IMR-90 (cell line): Measurements from ENCODE around the gene MOB3B. TPM values are rescaled to one million over a fixed set of nuclear protein-coding genes. Genes with fewer than 3 reads are reported as not detected.

Experiments used
- ATAC-seq: fragments of 200-7000 bp; cut with Tn5 transposase; 2 replicates; pipeline ENCODE4 v1.9.1; 2020; ENCODE audit warnings: low read depth, mild to moderate bottlenecking, moderate library complexity
- BruUV-seq: library from RNA; stranded (reverse); fragments of 400-500 nt; replicated peaks from 2 replicates; lab custom pipeline; 2021; lab: Mats Ljungman, UMichigan
- CTCF ChIA-PET: fragments of 300-600 bp; formaldehyde crosslinking; extraction: SDS; loops from one replicate; lab custom pipeline; 2021; ENCODE audit warnings: antibody characterized with exemption; lab: Yijun Ruan, JAX
- POLR2A ChIA-PET: fragments of 300-600 bp; sonication (Branson Sonifier 250); formaldehyde crosslinking; loops from one replicate; lab custom pipeline; 2022; ENCODE audit warnings: antibody characterized with exemption; ENCODE audit not compliant: unreplicated experiment; lab: Charles Lee
- DNase-seq: peaks from one replicate; pipeline ENCODE4 v3.0.0; 2013
- H2AFZ ChIP-seq: replicated peaks from 2 replicates; pipeline ENCODE3; 2013; ENCODE audit warnings: low read length, mild to moderate bottlenecking; ENCODE audit not compliant: poor library complexity
- H2AK5ac ChIP-seq: 2 replicates; pipeline ENCODE4 v1.6.1; 2013; ENCODE audit warnings: low read depth, low read length, inconsistent platforms
- H2AK9ac ChIP-seq: replicated peaks from 2 replicates; pipeline ENCODE3; 2013; ENCODE audit warnings: mild to moderate bottlenecking, low read depth, low read length, moderate library complexity; ENCODE audit not compliant: poor library complexity
- H2BK120ac ChIP-seq: 2 replicates; pipeline ENCODE4 v1.6.1; 2013; ENCODE audit warnings: low read depth, low read length, inconsistent platforms
- H2BK15ac ChIP-seq: 3 replicates; pipeline ENCODE4 v1.6.1; 2013; ENCODE audit warnings: low read depth, low read length, inconsistent platforms
- H2BK20ac ChIP-seq: 2 replicates; pipeline ENCODE4 v1.6.1; 2013; ENCODE audit warnings: low read depth, mild to moderate bottlenecking, inconsistent platforms, low read length, moderate library complexity
- H2BK5ac ChIP-seq: 2 replicates; pipeline ENCODE4 v1.6.1; 2013; ENCODE audit warnings: mild to moderate bottlenecking, low read depth, low read length, inconsistent platforms; ENCODE audit not compliant: poor library complexity, severe bottlenecking
- H3K14ac ChIP-seq: replicated peaks from 2 replicates; pipeline ENCODE4 v1.6.1; 2013; ENCODE audit warnings: low read depth, low read length, inconsistent platforms
- H3K18ac ChIP-seq: 2 replicates; pipeline ENCODE4 v1.6.1; 2013; ENCODE audit warnings: low read depth, low read length, control low read depth
- H3K23ac ChIP-seq: 2 replicates; pipeline ENCODE4 v1.6.1; 2013; ENCODE audit warnings: low read depth, low read length, inconsistent platforms
- H3K27ac ChIP-seq: 2 replicates; pipeline ENCODE4 v1.5.1; 2013; ENCODE audit warnings: mild to moderate bottlenecking, control low read depth, low read length; ENCODE audit not compliant: insufficient read depth
- H3K27me3 ChIP-seq: 2 replicates; pipeline ENCODE4 v1.6.1; 2013; ENCODE audit warnings: low read length; ENCODE audit not compliant: control insufficient read depth, insufficient read depth
- H3K36me3 ChIP-seq: 2 replicates; pipeline ENCODE4 v1.6.1; 2013; ENCODE audit warnings: low read length, mixed read lengths; ENCODE audit not compliant: control insufficient read depth, insufficient read depth
- H3K4ac ChIP-seq: 2 replicates; pipeline ENCODE4 v1.6.1; 2013; ENCODE audit warnings: low read depth, low read length, inconsistent platforms
- H3K4me1 ChIP-seq: 2 replicates; pipeline ENCODE4 v1.6.1; 2013; ENCODE audit warnings: low read length, mixed read lengths; ENCODE audit not compliant: control insufficient read depth, insufficient read depth
- H3K4me2 ChIP-seq: 2 replicates; pipeline ENCODE4 v1.6.1; 2013; ENCODE audit warnings: low read depth, mild to moderate bottlenecking, control low read depth, low read length, moderate library complexity
- H3K4me3 ChIP-seq: 2 replicates; pipeline ENCODE4 v1.5.1; 2013; ENCODE audit warnings: low read depth, mild to moderate bottlenecking, control low read depth, low read length, moderate library complexity; ENCODE audit not compliant: insufficient read depth
- H3K56ac ChIP-seq: 2 replicates; pipeline ENCODE4 v1.6.1; 2013; ENCODE audit warnings: low read length, inconsistent platforms; ENCODE audit not compliant: insufficient read depth; ENCODE audit errors: extremely low read depth
- H3K79me1 ChIP-seq, 2 experiments: 2 replicates each; pipeline ENCODE4 v1.6.1; 2013; ENCODE audit warnings: low read length in 2 of 2, inconsistent platforms in 1 of 2, low read depth in 1 of 2
- H3K9ac ChIP-seq: 2 replicates; pipeline ENCODE4 v1.6.1; 2013; ENCODE audit warnings: low read depth, low read length, control low read depth
- H3K9me1 ChIP-seq: 2 replicates; pipeline ENCODE4 v1.6.1; 2013; ENCODE audit warnings: low read length, inconsistent platforms; ENCODE audit not compliant: insufficient read depth
- H3K9me3 ChIP-seq: 2 replicates; pipeline ENCODE4 v1.6.1; 2013; ENCODE audit warnings: low read length; ENCODE audit not compliant: control insufficient read depth, insufficient read depth
- H4K20me1 ChIP-seq: 2 replicates; pipeline ENCODE4 v1.6.1; 2013; ENCODE audit warnings: low read length, inconsistent platforms; ENCODE audit not compliant: insufficient read depth
- H4K5ac ChIP-seq: 2 replicates; pipeline ENCODE4 v1.6.1; 2013; ENCODE audit warnings: mild to moderate bottlenecking, low read depth, low read length, control low read depth
- H4K8ac ChIP-seq, 2 experiments: 2 replicates each; pipeline ENCODE4 v1.6.1; 2013; ENCODE audit warnings: low read depth in 2 of 2, low read length in 2 of 2, control low read depth in 1 of 2, inconsistent platforms in 1 of 2
- H4K91ac ChIP-seq: 2 replicates; pipeline ENCODE4 v1.6.1; 2013; ENCODE audit warnings: low read depth, low read length, inconsistent platforms; ENCODE audit not compliant: insufficient read depth
- BHLHE40 ChIP-seq: fragments of 150-350 bp; IDR thresholded peaks from 2 replicates; pipeline ENCODE4 v1.6.1; 2016; ENCODE audit warnings: mild to moderate bottlenecking, low read depth, low read length
- CEBPB ChIP-seq: IDR thresholded peaks from 2 replicates; pipeline ENCODE4 v1.6.1; 2012; ENCODE audit warnings: low read depth, low read length, improper control_type of control experiment
- CHD1 ChIP-seq: IDR thresholded peaks from 2 replicates; pipeline ENCODE4 v1.6.1; 2012; ENCODE audit warnings: low read depth, low read length, improper control_type of control experiment
- CTCF ChIP-seq: conservative IDR thresholded peaks from 2 replicates; pipeline ENCODE4 v1.5.1; 2012; ENCODE audit warnings: mild to moderate bottlenecking, low read depth, low read length, improper control_type of control experiment
- ELK1 ChIP-seq: fragments of 150-350 bp; IDR thresholded peaks from 2 replicates; pipeline ENCODE4 v1.6.1; 2016; ENCODE audit warnings: low read depth, mild to moderate bottlenecking, low read length, moderate library complexity, borderline replicate concordance
- FOS ChIP-seq: fragments of 150-350 bp; IDR thresholded peaks from 2 replicates; pipeline ENCODE4 v1.6.1; 2016; ENCODE audit warnings: low read depth, low read length
- MAFK ChIP-seq: IDR thresholded peaks from 2 replicates; pipeline ENCODE4 v1.6.1; 2012; ENCODE audit warnings: low read depth, low read length, improper control_type of control experiment
- MAZ ChIP-seq: IDR thresholded peaks from 2 replicates; pipeline ENCODE4 v1.6.1; 2012; ENCODE audit warnings: low read depth, mild to moderate bottlenecking, low read length, improper control_type of control experiment, moderate library complexity, borderline replicate concordance
- MXI1 ChIP-seq: IDR thresholded peaks from 2 replicates; pipeline ENCODE4 v1.6.1; 2012; ENCODE audit warnings: low read depth, mild to moderate bottlenecking, low read length, moderate library complexity, borderline replicate concordance
- NFE2L2 ChIP-seq: fragments of 150-350 bp; IDR thresholded peaks from 2 replicates; pipeline ENCODE4 v1.6.1; 2016; ENCODE audit warnings: low read depth, mild to moderate bottlenecking, low read length
- POLR2A ChIP-seq: IDR thresholded peaks from 2 replicates; pipeline ENCODE4 v1.6.1; 2012; ENCODE audit warnings: mild to moderate bottlenecking, low read depth, low read length
- RAD21 ChIP-seq: IDR thresholded peaks from 2 replicates; pipeline ENCODE4 v1.6.1; 2012; ENCODE audit warnings: low read length, improper control_type of control experiment
- RCOR1 ChIP-seq: IDR thresholded peaks from 2 replicates; pipeline ENCODE4 v1.6.1; 2012; ENCODE audit warnings: mild to moderate bottlenecking, low read length, improper control_type of control experiment; ENCODE audit not compliant: insufficient replicate concordance
- RFX5 ChIP-seq: IDR thresholded peaks from 2 replicates; pipeline ENCODE4 v1.8.0; 2012; ENCODE audit warnings: low read depth, mild to moderate bottlenecking, low read length, moderate library complexity
- SMC3 ChIP-seq: fragments of 150-350 bp; IDR thresholded peaks from 2 replicates; pipeline ENCODE4 v1.6.1; 2016; ENCODE audit warnings: low read depth, mild to moderate bottlenecking, antibody characterized with exemption, low read length, moderate library complexity
- USF2 ChIP-seq: fragments of 150-350 bp; IDR thresholded peaks from 2 replicates; pipeline ENCODE4 v1.6.1; 2017; ENCODE audit warnings: mild to moderate bottlenecking, antibody characterized with exemption, low read length, low read depth
- WGBS, 2 experiments: methylation state at CpG; one replicate each; pipeline versions ENCODE4 v1.1.5 to v1.1.7; 2013; ENCODE audit warnings: missing lambda C conversion rate in 2 of 2; ENCODE audit not compliant: insufficient read length in 1 of 2; ENCODE audit errors: extremely low coverage in 2 of 2; 5-methylcytosine and 5-hydroxymethylcytosine counted together
- dilution Hi-C: fragments of 300-500 bp; cut with HindIII; formaldehyde crosslinking; loops from one replicate; pipeline ENCODE4 v1.14.3; 2018; ENCODE audit warnings: low sequenced_read_pairs; ENCODE audit not compliant: unreplicated experiment
- in situ Hi-C: fragments of 300-500 bp; cut with MboI; formaldehyde crosslinking; loops from 3 replicates; pipeline ENCODE4 v1.14.3; 2019; ENCODE audit warnings: low sequenced_read_pairs, inconsistent platforms, mixed read lengths
- intact Hi-C: fragments of 100-400 bp; cut with micrococcal nuclease; formaldehyde crosslinking; loops from 2 replicates; pipeline ENCODE4 v1.10.0; 2022
- polyA plus RNA-seq, 3 experiments: library from polyadenylated mRNA; depleted of rRNA; stranded (reverse); fragments of >200 nt; gene quantifications; 2 replicates each; pipeline ENCODE4 v1.2.3, GENCODE V29; 2012; ENCODE audit warnings: low replicate concordance in 1 of 3
- total RNA-seq: library from RNA; depleted of rRNA; stranded (reverse); fragments of >200 nt; gene quantifications from 2 replicates; pipeline ENCODE4 v1.2.3, GENCODE V29; 2012

MOB3B gene
- total and polyA plus RNA-seq, 2 of the 4 experiments (the other 2 are of a cell fraction): under 0.01 to 0.02 TPM

- H3K79me1 ChIP-seq: no peaks in the 10 kb centered on the region
- no peak overlapping the region for H3K4me3 ChIP-seq
- no peak overlapping the region for H2BK5ac ChIP-seq
- H3K27me3 ChIP-seq: peaks cover 3% of the 10 kb centered on the region; the same call in 1 of the 2 replicates
- BruUV-seq: no TSS peak
- no peak overlapping the region for H3K56ac ChIP-seq
- H4K91ac ChIP-seq: no peak overlapping the region
- ATAC-seq (no peak), DNase-seq (no peak)
- TF ChIP-seq RFX5 (no peak), MAFK (no peak), SMC3 (no peak), MXI1 (no peak), FOS (no peak), CEBPB (no peak), NFE2L2 (no peak), USF2 (no peak), RAD21 (no peak), CHD1 (no peak), MAZ (no peak), POLR2A (no peak), ELK1 (no peak), BHLHE40 (no peak), RCOR1 (no peak), CTCF (no peak)
- H3K36me3 ChIP-seq: no peaks in the 10 kb centered on the region
- H3K14ac ChIP-seq: no peak overlapping the region
- ChIA-PET CTCF (no interaction called here), POLR2A (no interaction called here)
- H2AFZ ChIP-seq: no peak overlapping the region
- H2BK120ac ChIP-seq: no peak overlapping the region
- no peak overlapping the region for H3K4me2 ChIP-seq
- no peak overlapping the region for H2AK5ac ChIP-seq
- intact Hi-C loops (no loop called here), dilution Hi-C loops (no loop called here), in situ Hi-C loops (no loop called here)
- no peaks in the 10 kb centered on the region for H3K9me3 ChIP-seq
- no peaks in the 10 kb centered on the region for H4K20me1 ChIP-seq
- H3K18ac ChIP-seq: no peak overlapping the region
- no peaks in the 10 kb centered on the region for H3K4me1 ChIP-seq
- no peak overlapping the region for H3K4ac ChIP-seq
- no CpG with 5 or more reads among the region's 4 CpGs for WGBS, 2 experiments
- H2BK20ac ChIP-seq: no peak overlapping the region
- H3K27ac ChIP-seq: no peak overlapping the region
- H4K8ac ChIP-seq: no peak overlapping the region
- H2BK15ac ChIP-seq: no peak overlapping the region
- no peaks in the 10 kb centered on the region for H3K9me1 ChIP-seq
- H4K5ac ChIP-seq: no peak overlapping the region
- no peak overlapping the region for H3K9ac ChIP-seq
- no peak overlapping the region for H2AK9ac ChIP-seq
- H3K23ac ChIP-seq: no peak overlapping the region
Measured at GRCh38 chr9:27386571-27387091, 143.0 kb downstream of the MOB3B start.
